HCT116 (cell line): Measurements from ENCODE around the gene G3BP1. TPM values are rescaled to one million over a fixed set of nuclear protein-coding genes. Genes with fewer than 3 reads are reported as not detected.
"Not testable (repeated sequence)": the region's sequence is repeated elsewhere in the genome, so short reads cannot be mapped to it uniquely, and the experiment has no call there.

Source experiments
- ATAC-seq: fragments of 200-7000 bp; cut with Tn5 transposase; 2 replicates; pipeline ENCODE4 v1.9.1; 2020; ENCODE audit warnings: mild to moderate bottlenecking, moderate library complexity
- BruUV-seq: library from RNA; stranded (reverse); fragments of 400-500 nt; replicated peaks from 2 replicates; lab custom pipeline; 2021; lab: Mats Ljungman, UMichigan
- CTCF ChIA-PET: fragments of 300-600 bp; sonication (Branson Sonifier 250); formaldehyde crosslinking; loops from one replicate; lab custom pipeline; 2021; ENCODE audit warnings: antibody characterized with exemption; lab: Charles Lee
- POLR2A ChIA-PET: fragments of 300-600, 350-600 bp; sonication (Branson Sonifier 250); formaldehyde crosslinking; loops from one replicate; lab custom pipeline; 2021; ENCODE audit warnings: antibody characterized with exemption; lab: Charles Lee
- RAD21 ChIA-PET, 2 experiments: fragments of 300-600 bp; sonication (Branson Sonifier 250); formaldehyde crosslinking; loops; one replicate each; lab custom pipeline; 2023; ENCODE audit warnings: low total read pairs in 2 of 2; ENCODE audit not compliant: uncharacterized antibody in 2 of 2, unreplicated experiment in 2 of 2, low non-redundant PET in 1 of 2; lab: Charles Lee
- DNase-seq: peaks from one replicate; pipeline ENCODE4 v3.0.0-alpha.2; 2010; ENCODE audit warnings: low read depth, low spot score
- H2AFZ ChIP-seq: fragments of 200-600 bp; shearing (Covaris generic), sonication (generic); 2 replicates; pipeline ENCODE4 v1.6.1; 2017; ENCODE audit warnings: low read depth, mixed run types, mixed read lengths, antibody characterized with exemption, low read length; ENCODE audit not compliant: poor library complexity, severe bottlenecking
- H3K27ac ChIP-seq: 2 replicates; pipeline ENCODE4 v1.5.1; 2012; ENCODE audit warnings: low read depth, low read length
- H3K27me3 ChIP-seq: fragments of 200-600 bp; sonication (generic); 2 replicates; pipeline ENCODE4 v1.6.1; 2016; ENCODE audit warnings: mixed run types, low read length, mixed read lengths; ENCODE audit not compliant: insufficient read depth
- H3K36me3 ChIP-seq, 2 experiments: fragments of 200-500 bp in 1 of 2; fragments of 200-600 bp in 1 of 2; sonication (Bioruptor generic) in 1 of 2; sonication (generic) in 1 of 2; 2 replicates each; pipeline versions ENCODE4 v1.5.1 to v1.6.1; 2014 to 2016; ENCODE audit warnings: low read length in 2 of 2, inconsistent platforms in 1 of 2, mixed read lengths in 1 of 2, mixed run types in 1 of 2; ENCODE audit not compliant: insufficient read depth in 2 of 2, control insufficient read depth in 1 of 2
- H3K4me1 ChIP-seq, 2 experiments: fragments of 200-600 bp in 1 of 2; sonication (generic) in 1 of 2; 2 replicates each; pipeline versions ENCODE4 v1.5.1 to v1.6.1; 2012 to 2017; ENCODE audit warnings: low read length in 2 of 2, inconsistent platforms in 1 of 2, mild to moderate bottlenecking in 1 of 2, mixed read lengths in 1 of 2, mixed run types in 1 of 2, moderate library complexity in 1 of 2; ENCODE audit not compliant: insufficient read depth in 2 of 2, control insufficient read depth in 1 of 2
- H3K4me2 ChIP-seq: fragments of 200-600 bp; sonication (generic); 2 replicates; pipeline ENCODE4 v1.6.1; 2017; ENCODE audit warnings: mixed run types, low read length, mixed read lengths
- H3K4me3 ChIP-seq, 2 experiments: fragments of 200-600 bp in 1 of 2; sonication (generic) in 1 of 2; replicated peaks in 1 of 2; 2 replicates each; pipeline ENCODE4 v1.5.1; 2011 to 2016; ENCODE audit warnings: low read length in 2 of 2, control low read depth in 1 of 2, low read depth in 1 of 2, mild to moderate bottlenecking in 1 of 2, mixed read lengths in 1 of 2, mixed run types in 1 of 2
- H3K79me2 ChIP-seq: fragments of 200-600 bp; sonication (generic); 2 replicates; pipeline ENCODE4 v1.6.1; 2017; ENCODE audit warnings: mild to moderate bottlenecking, mixed run types, low read length, moderate library complexity, mixed read lengths; ENCODE audit not compliant: insufficient read depth
- H3K9ac ChIP-seq: fragments of 200-600 bp; sonication (generic); 2 replicates; pipeline ENCODE4 v1.6.1; 2016; ENCODE audit warnings: low read length, mixed read lengths
- H3K9me2 ChIP-seq: fragments of 200-600 bp; sonication (generic), shearing (Covaris generic); 2 replicates; pipeline ENCODE4 v1.6.1; 2017; ENCODE audit warnings: mixed run types, mild to moderate bottlenecking, moderate library complexity; ENCODE audit not compliant: insufficient read depth
- H3K9me3 ChIP-seq, 2 experiments: fragments of 200-500 bp in 1 of 2; fragments of 200-600 bp in 1 of 2; sonication (Bioruptor generic) in 1 of 2; sonication (generic) in 1 of 2; 2 replicates each; pipeline ENCODE4 v1.6.1; 2014 to 2017; ENCODE audit warnings: low read length in 2 of 2, mixed read lengths in 2 of 2, inconsistent platforms in 1 of 2, low read depth in 1 of 2, mild to moderate bottlenecking in 1 of 2, mixed run types in 1 of 2, moderate library complexity in 1 of 2; ENCODE audit not compliant: control insufficient read depth in 1 of 2, insufficient read depth in 1 of 2
- H4K20me1 ChIP-seq: fragments of 200-600 bp; sonication (generic), shearing (Covaris generic); 2 replicates; pipeline ENCODE4 v1.6.1; 2017; ENCODE audit warnings: mixed run types, mild to moderate bottlenecking, moderate library complexity; ENCODE audit not compliant: insufficient read depth
- intact Hi-C: fragments of 100-400 bp; cut with micrococcal nuclease; formaldehyde crosslinking; loops from 2 replicates; pipeline ENCODE4 v1.10.0; 2022
- total RNA-seq: library from RNA; stranded (reverse); gene quantifications from one replicate; pipeline ENCODE4 v1.2.1, GENCODE V29; 2021; ENCODE audit not compliant: unreplicated experiment

Gene G3BP1
- total RNA-seq, 1 experiment from 2014 or later = 296 TPM

DNA sequence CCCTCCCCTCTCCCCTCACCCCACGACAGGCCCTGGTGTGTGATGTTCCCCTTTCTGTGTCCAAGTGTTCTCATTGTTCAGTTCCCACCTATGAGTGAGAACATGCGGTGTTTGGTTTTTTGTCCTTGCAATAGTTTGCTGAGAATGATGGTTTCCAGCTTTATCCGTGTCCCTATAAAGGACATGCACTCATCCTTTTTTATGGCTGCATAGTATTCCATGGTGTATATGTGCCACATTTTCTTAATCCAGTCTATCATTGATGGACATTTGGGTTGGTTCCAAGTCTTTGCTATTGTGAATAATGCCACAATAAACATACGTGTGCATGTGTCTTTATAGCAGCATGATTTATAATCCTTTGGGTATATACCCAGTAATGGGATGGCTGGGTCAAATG is 89.1 kb downstream of the G3BP1 start:
- BruUV-seq, H3K4me1 ChIP-seq, H3K4me2 ChIP-seq, H3K79me2 ChIP-seq, H3K9ac ChIP-seq, H2AFZ ChIP-seq, RAD21 ChIA-PET, intact Hi-C loops, H4K20me1 ChIP-seq, ATAC-seq, H3K9me2 ChIP-seq, H3K4me3 ChIP-seq, H3K36me3 ChIP-seq, CTCF ChIA-PET, DNase-seq, H3K9me3 ChIP-seq, POLR2A ChIA-PET, H3K27me3 ChIP-seq, H3K27ac ChIP-seq: not testable (repeated sequence)

Other genes with a start within 250 kb of the G3BP1 start
- 0.05 TPM for gene FAT2, start 180.6 kb upstream of the G3BP1 start, total RNA-seq
- 3.0 TPM for gene SPARC, start 85.0 kb upstream of the G3BP1 start, total RNA-seq
- gene ATOX1, start 13.3 kb upstream of the G3BP1 start, total RNA-seq = 66.2 TPM
- not detected for gene GLRA1, start 152.9 kb downstream of the G3BP1 start, total RNA-seq